HepG2 (cell line): ENCODE results near the gene GUCY2D. TPM values are rescaled to one million over a fixed set of nuclear protein-coding genes. Genes with fewer than 3 reads are reported as not detected.

ENCODE experiments used
- ATAC-seq: fragments of 200-7000 bp; cut with Tn5 transposase; 3 replicates; pipeline ENCODE4 v1.9.1; 2020; ENCODE audit warnings: mild to moderate bottlenecking, moderate library complexity
- BruUV-seq: library from RNA; stranded (reverse); fragments of 400-500 nt; replicated peaks from 2 replicates; lab custom pipeline; 2021; lab: Mats Ljungman, UMichigan
- CTCF ChIA-PET: fragments of 300-600 bp; formaldehyde crosslinking; extraction: SDS; loops from one replicate; lab custom pipeline; 2021; ENCODE audit warnings: low total read pairs, inconsistent platforms, low intra/inter-chr PET ratio; lab: Yijun Ruan, JAX
- POLR2A ChIA-PET: fragments of 350-600 bp; sonication (Branson Sonifier 250); formaldehyde crosslinking; loops from one replicate; lab custom pipeline; 2020; ENCODE audit warnings: antibody characterized with exemption, inconsistent platforms; lab: Yijun Ruan, JAX
- DNase-seq: peaks from one replicate; pipeline ENCODE4 v3.0.0-alpha.2; 2015; ENCODE audit warnings: low spot score
- FAIRE-seq: peaks from 3 replicates; lab custom pipeline; 2011; peaks lifted over from hg19 to GRCh38; lab: Jason Lieb, UNC
- H2AFZ ChIP-seq: one replicate; pipeline ENCODE4 v1.6.1; 2011; ENCODE audit warnings: low read length, inconsistent platforms
- H3K27ac ChIP-seq: fragments of 300-600 bp; 3 replicates; pipeline ENCODE4 v1.8.0; 2011; ENCODE audit warnings: mixed run types, mild to moderate bottlenecking, mixed read lengths, low read length, inconsistent platforms; ENCODE audit not compliant: insufficient read depth; ENCODE audit errors: extremely low read length
- H3K27me3 ChIP-seq, 2 experiments: fragments of 200-600 bp in 1 of 2; 2 replicates in 1 of 2; 3 replicates in 1 of 2; pipeline versions ENCODE4 v1.6.0 to v1.8.0; 2011; ENCODE audit warnings: low read length in 2 of 2, mild to moderate bottlenecking in 2 of 2, moderate library complexity in 2 of 2, inconsistent platforms in 1 of 2; ENCODE audit not compliant: insufficient read depth in 2 of 2, control insufficient read depth in 1 of 2
- H3K36me3 ChIP-seq, 2 experiments: fragments of 200-600 bp in 1 of 2; replicated peaks in 1 of 2; 2 replicates in 1 of 2; 3 replicates in 1 of 2; pipeline versions ENCODE4 v1.5.1 to v1.8.0; 2011; ENCODE audit warnings: low read length in 2 of 2, inconsistent platforms in 1 of 2; ENCODE audit not compliant: insufficient read depth in 2 of 2, control insufficient read depth in 1 of 2
- H3K4me1 ChIP-seq: 2 replicates; pipeline ENCODE4 v1.5.1; 2012; ENCODE audit warnings: low read length, inconsistent platforms; ENCODE audit not compliant: insufficient read depth
- H3K4me2 ChIP-seq: 2 replicates; pipeline ENCODE4 v1.6.0; 2011; ENCODE audit warnings: low read depth, low read length, inconsistent platforms
- H3K4me3 ChIP-seq, 3 experiments: fragments of 200-600 bp in 1 of 3; sonication (generic), shearing (Covaris generic) in 1 of 3; replicated peaks in 1 of 3; 2 replicates each; pipeline ENCODE4 v1.5.1; 2011 to 2016; ENCODE audit warnings: low read length in 3 of 3, inconsistent platforms in 2 of 3, low read depth in 2 of 3, mild to moderate bottlenecking in 2 of 3, control low read depth in 1 of 3, mixed read lengths in 1 of 3; ENCODE audit not compliant: insufficient read depth in 1 of 3
- H3K79me2 ChIP-seq: one replicate; pipeline ENCODE4 v1.6.1; 2011; ENCODE audit warnings: low read length, inconsistent platforms; ENCODE audit not compliant: insufficient read depth
- H3K9ac ChIP-seq: 2 replicates; pipeline ENCODE4 v1.6.0; 2011; ENCODE audit warnings: mild to moderate bottlenecking, low read depth, low read length, inconsistent platforms; ENCODE audit not compliant: insufficient read depth
- H3K9me3 ChIP-seq: 2 replicates; pipeline ENCODE4 v1.5.1; 2012; ENCODE audit warnings: mild to moderate bottlenecking, low read length
- H4K20me1 ChIP-seq: 2 replicates; pipeline ENCODE4 v1.6.0; 2011; ENCODE audit warnings: inconsistent platforms, mild to moderate bottlenecking, low read length, moderate library complexity; ENCODE audit not compliant: insufficient read depth
- CBFB ChIP-seq: sonication (generic); formaldehyde crosslinking; IDR thresholded peaks from 2 replicates; pipeline ENCODE4 v1.4.0; 2020; ENCODE audit warnings: missing genetic modification reagents
- ONECUT2 ChIP-seq: sonication (generic); formaldehyde crosslinking; IDR thresholded peaks from 2 replicates; pipeline ENCODE4 v1.4.0; 2020; ENCODE audit warnings: missing genetic modification reagents
- ZSCAN25 ChIP-seq: sonication (generic); formaldehyde crosslinking; IDR thresholded peaks from 2 replicates; pipeline ENCODE4 v1.8.0; 2022; ENCODE audit warnings: mild to moderate bottlenecking, missing genetic modification reagents
- WGBS: methylation state at CpG from one replicate; pipeline ENCODE4 v1.1.6; 2017; ENCODE audit warnings: low lambda C conversion rate; 5-methylcytosine and 5-hydroxymethylcytosine counted together
- in situ Hi-C: cut with HindIII; loops from 2 replicates; pipeline ENCODE4 v1.10.0; 2017; ENCODE audit warnings: low pct_unique_long_range_greater_than_20kb; ENCODE audit not compliant: extremely low pct_ligation_motif_present
- intact Hi-C: fragments of 100-400 bp; cut with micrococcal nuclease; formaldehyde crosslinking; loops from one replicate; pipeline ENCODE4 v1.10.0; 2022; ENCODE audit not compliant: unreplicated experiment
- polyA plus RNA-seq, 8 experiments: library from polyadenylated mRNA; depleted of rRNA in 3 of 8; stranded (reverse) in 7 of 8; unstranded in 1 of 8; fragments of >200 nt; fragmentation: Illumina TruSeq in 4 of 8; extraction: Trizol in 4 of 8; gene quantifications; 2 replicates each; pipeline versions ENCODE4 v1.2.1 to v1.2.3, GENCODE V29; 2011 to 2016; ENCODE audit warnings: low read depth in 4 of 8, missing spikeins in 1 of 8, mixed read lengths in 1 of 8; ENCODE audit not compliant: insufficient read depth in 1 of 8
- total RNA-seq, 5 experiments: library from RNA; depleted of rRNA; stranded (reverse); fragments of >200 nt; fragmentation: Illumina TruSeq; extraction: Trizol; gene quantifications; 2 replicates each; pipeline ENCODE4 v1.2.3, GENCODE V29; 2016; ENCODE audit warnings: low read depth in 1 of 5
- TF ChIP-seq, protein P1 (sequence below): sonication (generic); formaldehyde crosslinking; IDR thresholded peaks from 2 replicates; pipeline ENCODE4 v1.4.0; 2020; ENCODE audit warnings: mild to moderate bottlenecking, low read depth, missing genetic modification reagents

Gene GUCY2D
- total and polyA plus RNA-seq, 2 of the 13 experiments (the other 11 are each of a cell fraction or from before 2014, with no cell fraction given): not detected

DNA sequence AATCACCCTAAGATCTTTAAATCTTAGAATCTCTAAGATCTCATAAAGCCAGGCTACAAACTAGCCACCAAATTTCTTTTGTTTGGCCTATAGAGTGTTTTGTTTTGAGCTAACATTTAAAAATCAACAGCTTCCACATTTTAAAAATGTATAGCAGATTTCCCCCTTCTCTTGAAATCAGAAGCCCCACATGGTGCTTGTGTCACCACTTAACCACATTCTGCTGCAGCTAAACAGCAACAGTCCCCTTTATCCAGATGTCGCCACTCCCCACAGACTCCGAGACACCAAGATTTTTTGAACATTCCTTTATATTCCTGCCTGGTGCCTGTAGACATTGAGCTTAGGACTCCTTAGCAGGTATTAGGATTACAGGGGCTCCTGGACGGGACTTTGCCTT is 16.0 kb downstream of the GUCY2D start:
- WGBS: 54% methylated on average over 3 of the region's 3 CpGs
- Histone ChIP-seq H3K79me2 (no peaks in the 10 kb centered on the region), H3K4me2 (no peak overlapping the region), H3K9ac (no peak overlapping the region), H2AFZ (no peak overlapping the region), H3K27ac (no peak overlapping the region), H3K4me3 (no peak overlapping the region), H3K36me3 (no peaks in the 10 kb centered on the region), H3K9me3 (no peaks in the 10 kb centered on the region), H3K27me3 (peaks cover 1 to 58% of the 10 kb centered on the region in 2 experiments), H3K4me1 (peaks cover 30% of the 10 kb centered on the region), H4K20me1 (no peaks in the 10 kb centered on the region)
- ChIA-PET POLR2A (no interaction called here), CTCF (no interaction called here)
- intact Hi-C loops (no loop called here), in situ Hi-C loops (no loop called here)
- DNase-seq (no peak), ATAC-seq (no peak), FAIRE-seq (no peak)
- BruUV-seq: no TSS peak
- TF ChIP-seq CBFB (CRISPR knock-in tag) (no peak), ONECUT2 (CRISPR knock-in tag) (no peak)

DNA sequence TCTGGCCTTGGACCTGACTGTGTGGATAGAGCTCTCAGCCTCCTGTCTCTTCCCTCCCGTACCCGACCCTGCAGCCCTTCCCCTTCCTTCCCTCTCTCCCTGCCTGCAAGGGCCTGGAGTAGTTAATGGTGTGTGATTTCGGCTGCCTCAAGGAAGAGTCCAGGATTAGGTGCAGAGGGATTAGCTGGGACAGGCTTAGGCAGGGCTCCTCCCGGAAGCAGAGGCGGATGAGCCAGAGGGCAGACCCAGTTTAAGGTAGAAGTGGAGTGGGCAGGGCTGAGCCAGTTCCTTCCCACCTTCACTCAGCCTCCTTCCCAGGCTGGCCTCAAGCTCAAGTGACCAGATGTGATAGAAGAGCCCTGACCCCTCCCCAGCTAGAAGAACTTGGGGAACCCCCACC is 16.8 kb downstream of the GUCY2D start:
- no peaks in the 10 kb centered on the region for H4K20me1 ChIP-seq
- TF ChIP-seq, protein P1, sequence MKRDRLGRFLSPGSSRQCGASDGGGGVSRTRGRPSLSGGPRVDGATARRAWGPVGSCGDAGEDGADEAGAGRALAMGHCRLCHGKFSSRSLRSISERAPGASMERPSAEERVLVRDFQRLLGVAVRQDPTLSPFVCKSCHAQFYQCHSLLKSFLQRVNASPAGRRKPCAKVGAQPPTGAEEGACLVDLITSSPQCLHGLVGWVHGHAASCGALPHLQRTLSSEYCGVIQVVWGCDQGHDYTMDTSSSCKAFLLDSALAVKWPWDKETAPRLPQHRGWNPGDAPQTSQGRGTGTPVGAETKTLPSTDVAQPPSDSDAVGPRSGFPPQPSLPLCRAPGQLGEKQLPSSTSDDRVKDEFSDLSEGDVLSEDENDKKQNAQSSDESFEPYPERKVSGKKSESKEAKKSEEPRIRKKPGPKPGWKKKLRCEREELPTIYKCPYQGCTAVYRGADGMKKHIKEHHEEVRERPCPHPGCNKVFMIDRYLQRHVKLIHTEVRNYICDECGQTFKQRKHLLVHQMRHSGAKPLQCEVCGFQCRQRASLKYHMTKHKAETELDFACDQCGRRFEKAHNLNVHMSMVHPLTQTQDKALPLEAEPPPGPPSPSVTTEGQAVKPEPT: no peak
- peak; percentile 58; the same call in 1 of the 2 replicates for TF ChIP-seq ZSCAN25 (CRISPR knock-in tag)
- H3K36me3 ChIP-seq: no peaks in the 10 kb centered on the region
- peaks cover 30% of the 10 kb centered on the region for H3K4me1 ChIP-seq
- H3K27ac ChIP-seq: no peak overlapping the region
- no peak for FAIRE-seq
- intact Hi-C loops (no loop called here), in situ Hi-C loops (no loop called here)
- H3K4me3 ChIP-seq: no peak overlapping the region
- 17% methylated on average over 3 of the region's 5 CpGs for WGBS
- ATAC-seq: no peak
- DNase-seq: no peak
- POLR2A ChIA-PET: no interaction called here
- no peak overlapping the region for H3K9ac ChIP-seq
- no peak overlapping the region for H2AFZ ChIP-seq
- CTCF ChIA-PET: no interaction called here
- H3K79me2 ChIP-seq: no peaks in the 10 kb centered on the region
- H3K27me3 ChIP-seq: peaks cover 1 to 50% of the 10 kb centered on the region in 2 experiments
- no peaks in the 10 kb centered on the region for H3K9me3 ChIP-seq
- no peak overlapping the region for H3K4me2 ChIP-seq
- no TSS peak for BruUV-seq
